Mesodermal cell (in vitro differentiated cells): ENCODE measurements around the gene PREX1.
A peak's percentile ranks its signal among the peaks of the same experiment; 100 is the strongest.

ENCODE experiments used
- H3K27ac ChIP-seq: 2 replicates; pipeline ENCODE4 v1.7.0; 2013; ENCODE audit warnings: mild to moderate bottlenecking, low read depth, low read length, moderate library complexity; ENCODE audit not compliant: severe bottlenecking
- H3K36me3 ChIP-seq: 2 replicates; pipeline ENCODE4 v1.7.1; 2013; ENCODE audit warnings: mild to moderate bottlenecking, low read length, moderate library complexity; ENCODE audit not compliant: control insufficient read depth, insufficient read depth
- H3K4me1 ChIP-seq: one replicate; pipeline ENCODE4 v1.7.1; 2013; ENCODE audit warnings: mild to moderate bottlenecking, low read length; ENCODE audit not compliant: insufficient read depth, control insufficient read depth, poor library complexity, severe bottlenecking
- H3K4me3 ChIP-seq: 2 replicates; pipeline ENCODE4 v1.7.0; 2013; ENCODE audit warnings: low read length, control low read depth, mild to moderate bottlenecking; ENCODE audit not compliant: insufficient read depth, poor library complexity, severe bottlenecking; ENCODE audit errors: extremely low read depth
- H3K9me3 ChIP-seq: 2 replicates; pipeline ENCODE4 v1.7.1; 2013; ENCODE audit warnings: mild to moderate bottlenecking, low read length, moderate library complexity; ENCODE audit not compliant: control insufficient read depth
- WGBS, 2 experiments: methylation state at CpG; one replicate each; pipeline ENCODE4 v1.1.5; 2013; ENCODE audit warnings: missing lambda C conversion rate in 2 of 2; ENCODE audit not compliant: insufficient coverage in 2 of 2; 5-methylcytosine and 5-hydroxymethylcytosine counted together

Gene PREX1

GRCh38 chr20:48716086-48716485 lies 111.7 kb downstream of the PREX1 start:
- no peaks in the 10 kb centered on the region for H3K9me3 ChIP-seq
- H3K36me3 ChIP-seq, result peaks cover 2% of the 10 kb centered on the region
- H3K4me1 ChIP-seq, result peaks cover 6% of the 10 kb centered on the region
- no peak overlapping the region for H3K4me3 ChIP-seq
- no peak overlapping the region for H3K27ac ChIP-seq
- WGBS, 2 experiments, result 91 to 97% methylated on average over 10 to 11 of the region's 13 CpGs

GRCh38 chr20:48714764-48715163 lies 113.0 kb downstream of the PREX1 start:
- Histone ChIP-seq H3K9me3 (no peaks in the 10 kb centered on the region), H3K27ac (no peak overlapping the region), H3K4me3 (no peak overlapping the region), H3K4me1 (no peaks in the 10 kb centered on the region), H3K36me3 (peaks cover 9% of the 10 kb centered on the region)
- 80 to 98% methylated on average over 2 to 4 of the region's 4 CpGs for WGBS, 2 experiments

GRCh38 chr20:48711696-48712464 lies 115.9 kb downstream of the PREX1 start:
- peaks cover 3% of the 10 kb centered on the region for H3K4me1 ChIP-seq
- H3K9me3 ChIP-seq, result no peaks in the 10 kb centered on the region
- WGBS, 2 experiments, result 90 to 92% methylated on average over 7 to 10 of the region's 10 CpGs
- no peak overlapping the region for H3K4me3 ChIP-seq
- no peak overlapping the region for H3K27ac ChIP-seq
- H3K36me3 ChIP-seq, result peaks cover 23% of the 10 kb centered on the region

- WGBS, 2 experiments, result 95 to 96% methylated on average over 3 of the region's 4 CpGs
Measured at GRCh38 chr20:48711044-48711428, 116.8 kb downstream of the PREX1 start.

GRCh38 chr20:48710341-48711043 lies 117.3 kb downstream of the PREX1 start:
- Histone ChIP-seq H3K36me3 (peaks cover 33% of the 10 kb centered on the region), H3K4me1 (peaks cover 3% of the 10 kb centered on the region), H3K27ac (no peak overlapping the region), H3K4me3 (no peak overlapping the region), H3K9me3 (no peaks in the 10 kb centered on the region)
- WGBS, 2 experiments, result 95 to 98% methylated on average over 13 of the region's 15 CpGs

More at GRCh38 chr20:48711044-48711428, 116.8 kb downstream of the PREX1 start:
- Histone ChIP-seq H3K9me3 (no peaks in the 10 kb centered on the region), H3K4me3 (no peak overlapping the region), H3K36me3 (peaks cover 30% of the 10 kb centered on the region), H3K4me1 (peaks cover 3% of the 10 kb centered on the region), H3K27ac (no peak overlapping the region)

GRCh38 chr20:48709744-48710143 lies 118.1 kb downstream of the PREX1 start:
- H3K36me3 ChIP-seq, result peaks cover 33% of the 10 kb centered on the region
- H3K4me1 ChIP-seq, result peaks cover 3% of the 10 kb centered on the region
- H3K4me3 ChIP-seq, result no peak overlapping the region
- H3K9me3 ChIP-seq, result no peaks in the 10 kb centered on the region
- H3K27ac ChIP-seq, result no peak overlapping the region
- WGBS, 2 experiments, result 90 to 97% methylated on average over 3 to 4 of the region's 4 CpGs

GRCh38 chr20:48709058-48709691 lies 118.6 kb downstream of the PREX1 start:
- no peak overlapping the region for H3K4me3 ChIP-seq
- 95 to 96% methylated on average over 14 to 15 of the region's 18 CpGs for WGBS, 2 experiments
- peak overlapping the region; percentile 16 for H3K27ac ChIP-seq
- peaks cover 33% of the 10 kb centered on the region for H3K36me3 ChIP-seq
- H3K4me1 ChIP-seq, result peaks cover 3% of the 10 kb centered on the region
- H3K9me3 ChIP-seq, result no peaks in the 10 kb centered on the region

GRCh38 chr20:48708630-48709029 lies 119.2 kb downstream of the PREX1 start:
- no peaks in the 10 kb centered on the region for H3K9me3 ChIP-seq
- H3K27ac ChIP-seq, result peak overlapping the region; percentile 16
- 89 to 94% methylated on average over 5 to 11 of the region's 11 CpGs for WGBS, 2 experiments
- peaks cover 3% of the 10 kb centered on the region for H3K4me1 ChIP-seq
- no peak overlapping the region for H3K4me3 ChIP-seq
- peaks cover 38% of the 10 kb centered on the region for H3K36me3 ChIP-seq

GRCh38 chr20:48708116-48708515 lies 119.7 kb downstream of the PREX1 start:
- WGBS, 2 experiments, result 94% methylated on average over 3 to 7 of the region's 7 CpGs
- Histone ChIP-seq H3K4me3 (no peak overlapping the region), H3K9me3 (no peaks in the 10 kb centered on the region), H3K36me3 (peaks cover 39% of the 10 kb centered on the region), H3K4me1 (peaks cover 3% of the 10 kb centered on the region), H3K27ac (no peak overlapping the region)

- Histone ChIP-seq H3K36me3 (peaks cover 45% of the 10 kb centered on the region), H3K27ac (no peak overlapping the region), H3K9me3 (no peaks in the 10 kb centered on the region), H3K4me1 (peaks cover 3% of the 10 kb centered on the region), H3K4me3 (no peak overlapping the region)
- 95 to 96% methylated on average over 11 of the region's 12 CpGs for WGBS, 2 experiments
Measured at GRCh38 chr20:48706710-48707365, 121.0 kb downstream of the PREX1 start.
